Hepatocyte (in vitro differentiated cells): ENCODE measurements around the gene DENND1A.
"Not testable (repeated sequence)": the region's sequence is repeated elsewhere in the genome, so short reads cannot be mapped to it uniquely, and the experiment has no call there.

Experiments
- CTCF ChIP-seq: fragments of 200-600 bp; sonication (generic); IDR thresholded peaks from 2 replicates; pipeline ENCODE4 v1.5.1; 2016; ENCODE audit warnings: antibody characterized with exemption, mild to moderate bottlenecking; ENCODE audit not compliant: poor library complexity
- EZH2 ChIP-seq: fragments of 200-600 bp; sonication (generic); IDR thresholded peaks from 2 replicates; pipeline ENCODE4 v1.6.1; 2016; ENCODE audit warnings: antibody characterized with exemption, mild to moderate bottlenecking, borderline replicate concordance
- EZH2phosphoT487 ChIP-seq: fragments of 200-600 bp; sonication (generic); IDR thresholded peaks from one replicate; pipeline ENCODE4 v1.6.1; 2018; ENCODE audit warnings: antibody characterized with exemption, mild to moderate bottlenecking, low read depth, moderate library complexity; ENCODE audit not compliant: unreplicated experiment, severe bottlenecking

- TF ChIP-seq EZH2phosphoT487, CTCF, EZH2: not testable (repeated sequence)
These were observed 6.6 kb upstream of the DENND1A start for GRCh38 chr9:123936575-123936974.
